Type B pancreatic cell (in vitro differentiated cells): ENCODE measurements around the gene CCNI. TPM values are rescaled to one million over a fixed set of nuclear protein-coding genes. Genes with fewer than 3 reads are reported as not detected.
A peak's percentile ranks its signal among the peaks of the same experiment; 100 is the strongest.

Experiments
- DNase-seq: peaks from one replicate; pipeline ENCODE4 v3.0.0; 2021; ENCODE audit warnings: mixed read lengths; ENCODE audit not compliant: unreplicated experiment; ENCODE audit errors: extremely low spot score
- H3K27ac Mint-ChIP-seq: 2 replicates; pipeline ENCODE4 v1.8.0; 2021; ENCODE audit warnings: mild to moderate bottlenecking, mixed read lengths
- H3K27me3 Mint-ChIP-seq: 2 replicates; pipeline ENCODE4 v1.8.0; 2021; ENCODE audit warnings: mixed read lengths
- H3K36me3 Mint-ChIP-seq: 2 replicates; pipeline ENCODE4 v1.8.0; 2021; ENCODE audit warnings: mixed read lengths
- H3K4me1 Mint-ChIP-seq: one replicate; pipeline ENCODE4 v1.8.0; 2021; ENCODE audit warnings: mixed read lengths; ENCODE audit not compliant: unreplicated experiment
- H3K4me3 Mint-ChIP-seq: 2 replicates; pipeline ENCODE4 v1.8.0; 2021; ENCODE audit warnings: mild to moderate bottlenecking, mixed read lengths
- H3K9me3 Mint-ChIP-seq: 2 replicates; pipeline ENCODE4 v1.8.0; 2021; ENCODE audit warnings: mixed read lengths
- CTCF ChIP-seq: fragments of 200-600 bp; sonication (generic); conservative IDR thresholded peaks from 2 replicates; pipeline ENCODE4 v1.5.0; 2021; ENCODE audit warnings: antibody characterized with exemption, mild to moderate bottlenecking
- total RNA-seq: library from RNA; stranded (reverse); gene quantifications from 2 replicates; pipeline ENCODE4 v1.2.1, GENCODE V29; 2021; ENCODE audit warnings: low replicate concordance

CCNI gene
- total RNA-seq, 1 donor from 2014 or later, result 270 TPM

GRCh38 chr4:76998251-76998901, 77.4 kb downstream of the CCNI start:
- H3K36me3 Mint-ChIP-seq, result peaks cover 44% of the 10 kb centered on the region
- no peak overlapping the region for H3K4me3 Mint-ChIP-seq
- peaks cover 33% of the 10 kb centered on the region for H3K4me1 Mint-ChIP-seq
- no peak for TF ChIP-seq CTCF
- DNase-seq, result no peak
- no peaks in the 10 kb centered on the region for H3K9me3 Mint-ChIP-seq
- peak overlapping the region; percentile 78 for H3K27ac Mint-ChIP-seq
- no peaks in the 10 kb centered on the region for H3K27me3 Mint-ChIP-seq

- H3K36me3 Mint-ChIP-seq, result peaks cover 49% of the 10 kb centered on the region
- peaks cover 28% of the 10 kb centered on the region for H3K4me1 Mint-ChIP-seq
- H3K27ac Mint-ChIP-seq, result no peak overlapping the region
Observed at GRCh38 chr4:76997532-76997931, 78.3 kb downstream of the CCNI start.

More at GRCh38 chr4:76997532-76997931, 78.3 kb downstream of the CCNI start:
- TF ChIP-seq CTCF, result no peak
- no peak for DNase-seq
- H3K4me3 Mint-ChIP-seq, result no peak overlapping the region
- no peaks in the 10 kb centered on the region for H3K27me3 Mint-ChIP-seq
- H3K9me3 Mint-ChIP-seq, result no peaks in the 10 kb centered on the region

Other genes with a start within 250 kb of the CCNI start
- gene SOWAHB, start 177.8 kb downstream of the CCNI start, total RNA-seq, result 4.8 and 8.4 TPM in 2 replicates
- gene SEPTIN11, start 126.2 kb downstream of the CCNI start, total RNA-seq, result 46.7 and 149 TPM in 2 replicates
- 53.0 and 67.9 TPM in 2 replicates for gene CCNG2, start 81.2 kb upstream of the CCNI start, total RNA-seq